CD4-positive, alpha-beta T cell treated with Interleukin-6 for 4 hours (primary cell): Measurements from ENCODE around the gene LMBR1.

Source experiments
- DNase-seq: peaks from one replicate; pipeline ENCODE4 v3.0.0-alpha.2; 2020; ENCODE audit warnings: mixed read lengths

Gene LMBR1

GRCh38 chr7:156793334-156793733, 99.6 kb downstream of the LMBR1 start:
- DNase-seq = no peak

DNA sequence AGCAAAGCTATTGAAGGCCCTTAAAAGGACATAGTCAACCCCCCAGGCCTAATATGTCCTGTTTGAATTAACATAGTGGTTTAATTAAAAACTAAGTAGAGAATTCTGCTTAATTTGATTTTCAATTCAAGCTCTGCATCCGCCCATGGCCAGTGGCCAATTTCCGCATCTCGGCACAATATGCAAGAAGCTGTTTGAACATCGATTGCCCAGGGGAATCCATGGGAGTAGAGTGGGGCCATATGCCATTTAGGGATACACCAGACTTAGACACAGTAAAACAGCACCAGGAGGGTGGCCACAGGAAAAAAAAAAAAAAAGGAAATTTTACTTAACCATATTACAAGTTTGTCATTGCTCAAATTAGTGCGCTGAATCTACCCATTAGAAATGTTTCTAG, 100.4 kb downstream of the LMBR1 start:
- DNase-seq = no peak

DNA sequence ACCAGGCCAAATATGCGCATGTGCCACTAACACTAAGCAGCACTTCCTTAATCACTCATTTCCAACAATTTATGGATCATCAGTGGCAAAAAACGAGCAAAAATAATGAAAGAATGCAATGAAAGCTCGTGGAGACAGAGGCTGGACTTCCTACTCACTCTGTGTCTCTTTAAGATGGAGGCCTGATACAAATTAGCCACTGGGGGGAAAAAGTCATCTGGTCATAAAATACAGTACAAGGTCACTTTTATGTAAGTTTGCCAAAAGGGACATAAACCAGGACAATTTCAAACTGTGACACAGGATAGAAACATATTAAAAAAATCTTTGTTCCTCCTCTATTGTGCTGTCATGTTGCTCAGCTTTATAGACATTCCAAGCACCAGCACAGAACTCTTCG, 101.7 kb downstream of the LMBR1 start:
- no peak for DNase-seq

DNA sequence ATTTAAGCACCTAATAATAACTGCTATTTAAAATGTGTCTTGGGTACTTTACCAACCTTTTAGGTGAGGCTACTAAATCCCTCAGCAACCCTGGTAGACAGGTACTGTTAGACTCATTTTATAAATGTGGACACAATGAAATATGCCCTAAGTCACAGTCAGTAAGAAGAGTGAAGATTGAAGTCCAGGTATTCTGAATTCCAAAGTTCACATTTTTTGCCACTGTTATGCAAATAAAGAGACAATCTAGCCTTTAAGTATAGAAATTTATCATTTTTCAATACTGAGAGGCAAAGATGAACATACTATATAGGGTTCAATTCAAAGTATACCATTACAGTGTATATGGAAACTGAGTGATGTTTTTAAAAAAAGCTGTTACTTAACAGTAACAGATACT, 102.7 kb downstream of the LMBR1 start:
- no peak for DNase-seq

- DNase-seq = no peak
Observed at GRCh38 chr7:156785998-156786543, 106.9 kb downstream of the LMBR1 start.

DNA sequence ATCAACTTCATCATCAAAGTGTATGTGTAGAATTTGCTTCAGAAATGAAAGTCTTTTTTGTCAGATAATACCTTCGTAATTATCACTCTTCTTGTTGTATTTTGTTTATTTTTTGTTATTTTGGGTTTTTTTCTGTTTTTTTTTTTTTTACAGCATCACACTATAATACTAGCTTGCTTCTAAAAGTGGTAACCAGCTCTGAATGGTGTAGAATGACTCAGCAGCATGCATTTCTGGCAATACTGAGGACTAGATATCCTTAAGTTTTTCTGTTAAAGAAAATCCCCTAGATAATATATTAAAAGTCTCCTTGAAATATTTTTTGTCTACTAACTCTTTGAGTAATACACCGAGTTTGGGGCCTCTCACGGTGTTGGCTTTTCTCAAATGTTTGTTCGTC, 109.1 kb downstream of the LMBR1 start:
- DNase-seq = no peak

GRCh38 chr7:156781972-156782371, 111.0 kb downstream of the LMBR1 start:
- DNase-seq = no peak

DNA sequence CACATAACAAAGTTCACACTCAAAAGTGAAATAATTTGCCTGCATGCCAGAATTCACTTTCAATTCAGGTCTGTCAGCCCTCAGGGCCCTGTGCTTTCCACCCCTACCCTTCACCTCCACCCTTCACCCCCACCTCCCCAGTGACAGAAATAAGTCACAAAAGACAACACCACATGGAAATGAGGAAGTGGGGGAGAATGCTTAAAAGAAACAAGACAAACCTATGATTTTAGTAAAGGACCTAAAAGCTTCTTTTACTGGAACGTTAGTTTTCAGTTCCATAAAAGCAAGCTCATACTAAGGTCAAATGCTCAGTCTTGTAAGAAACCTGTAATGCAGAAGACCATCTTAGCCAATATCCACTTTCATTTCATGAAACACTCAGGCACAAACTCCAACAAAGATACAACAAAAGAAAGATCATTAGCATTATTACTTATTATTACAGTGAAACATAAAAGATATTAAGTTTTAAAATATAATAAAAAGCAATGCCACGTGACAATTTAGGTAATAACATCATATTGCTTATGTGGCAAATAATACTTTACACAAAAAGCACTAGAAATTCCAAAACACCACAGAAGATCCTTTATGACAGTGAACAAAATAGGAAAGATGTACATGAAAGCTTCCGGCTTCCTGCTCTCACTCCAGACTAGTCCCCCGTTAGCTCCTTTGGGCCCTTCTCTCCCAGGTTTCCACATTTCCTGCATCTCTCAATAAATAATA, 112.1 kb downstream of the LMBR1 start:
- no peak for DNase-seq

- DNase-seq = no peak
Observed at GRCh38 chr7:156778668-156779067, 114.3 kb downstream of the LMBR1 start.

DNA sequence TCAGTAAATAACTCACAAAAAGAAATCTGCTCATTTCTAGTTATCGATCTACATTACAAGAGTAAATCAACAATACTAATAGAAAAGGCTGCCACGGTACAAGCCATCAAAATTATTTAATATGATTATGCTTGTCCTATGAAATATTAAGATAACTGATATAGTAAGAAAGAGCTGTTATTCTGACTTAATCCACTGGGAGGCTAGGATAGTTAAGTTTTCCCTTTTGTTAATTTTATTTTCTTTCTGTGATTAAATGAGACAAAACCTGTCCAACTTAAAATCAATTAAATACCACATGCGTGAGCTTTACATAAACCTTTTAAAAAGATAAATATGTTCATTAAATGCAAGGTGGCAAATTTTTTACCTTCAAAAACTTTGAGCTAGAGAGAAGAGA, 114.8 kb downstream of the LMBR1 start:
- DNase-seq = no peak

DNA sequence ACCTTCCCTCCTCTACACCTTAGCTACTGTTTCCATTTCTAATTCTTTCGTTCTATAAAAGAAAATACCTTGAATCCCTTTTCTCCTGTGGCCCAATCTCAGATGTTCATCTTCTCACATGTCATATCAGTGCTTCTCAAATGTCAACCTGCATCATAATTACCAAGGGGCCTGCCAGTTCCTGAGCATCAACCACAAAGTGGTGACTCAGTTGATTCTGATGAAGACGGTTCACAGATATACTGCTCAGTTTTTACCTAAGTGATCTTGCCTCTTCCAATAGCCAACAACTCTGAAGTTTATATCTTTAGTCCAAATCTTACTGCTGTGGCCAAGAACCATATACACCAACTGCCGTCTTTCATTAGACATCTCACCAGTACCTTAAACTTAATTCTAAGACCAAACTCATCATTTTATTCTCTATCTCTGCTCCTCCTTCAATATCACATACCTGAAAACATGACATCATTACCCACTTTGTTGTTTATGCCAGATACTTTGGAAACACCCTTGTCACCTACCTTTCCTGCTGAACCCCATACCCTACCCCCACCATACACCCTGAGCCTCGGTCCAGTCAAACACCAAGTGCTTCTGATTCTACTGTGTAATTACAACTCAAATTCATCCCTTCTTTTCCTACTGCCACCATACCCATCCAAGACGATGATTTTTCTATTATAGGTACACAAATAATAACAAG, 115.5 kb downstream of the LMBR1 start:
- DNase-seq = no peak

DNA sequence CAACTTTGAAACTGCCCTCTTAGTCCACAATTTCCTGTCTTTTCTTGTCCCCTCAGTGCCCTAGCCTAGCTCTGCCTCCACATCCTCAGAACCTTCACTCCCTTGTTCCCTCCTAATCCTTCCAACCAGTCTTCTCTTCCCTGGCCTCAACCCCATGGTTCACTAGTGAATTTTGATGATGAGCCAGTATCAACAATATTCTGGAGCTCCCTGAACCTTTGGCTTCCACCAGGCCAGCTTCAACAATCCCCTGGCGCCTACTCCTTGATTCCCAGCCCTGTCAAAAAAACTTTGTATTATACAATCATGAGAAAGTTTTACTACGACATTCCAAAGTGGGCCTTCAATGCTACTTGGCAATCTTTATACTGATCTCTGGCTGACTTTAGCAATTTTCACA, 116.5 kb downstream of the LMBR1 start:
- DNase-seq = no peak

- no peak for DNase-seq
Observed at GRCh38 chr7:156773966-156774365, 119.0 kb downstream of the LMBR1 start.

DNA sequence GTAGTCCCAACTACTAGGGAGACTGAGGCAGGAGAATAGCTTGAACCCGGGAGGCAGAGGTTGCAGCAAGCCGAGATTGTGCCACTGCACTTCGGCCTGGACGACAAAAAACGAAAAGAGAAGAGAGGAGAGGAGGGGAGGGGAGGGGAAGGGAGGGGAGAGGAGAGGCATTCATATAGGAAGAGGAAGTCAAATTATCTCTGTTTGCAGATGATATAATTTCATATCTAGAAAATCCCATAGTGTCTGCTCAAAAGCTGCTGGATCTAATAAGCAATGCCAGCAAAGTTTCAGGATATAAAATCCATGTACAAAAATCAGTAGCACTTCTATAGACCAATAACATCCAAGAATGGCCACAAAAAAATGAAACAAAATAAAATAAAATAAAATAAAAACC, 120.3 kb downstream of the LMBR1 start:
- DNase-seq = no peak

GRCh38 chr7:156768698-156769472, 124.1 kb downstream of the LMBR1 start:
- DNase-seq = no peak

GRCh38 chr7:156766666-156767065, 126.3 kb downstream of the LMBR1 start:
- DNase-seq = no peak

GRCh38 chr7:156765901-156766656, 126.9 kb downstream of the LMBR1 start:
- DNase-seq = no peak

- no peak for DNase-seq
Observed at GRCh38 chr7:156764766-156765165, 128.2 kb downstream of the LMBR1 start.

DNA sequence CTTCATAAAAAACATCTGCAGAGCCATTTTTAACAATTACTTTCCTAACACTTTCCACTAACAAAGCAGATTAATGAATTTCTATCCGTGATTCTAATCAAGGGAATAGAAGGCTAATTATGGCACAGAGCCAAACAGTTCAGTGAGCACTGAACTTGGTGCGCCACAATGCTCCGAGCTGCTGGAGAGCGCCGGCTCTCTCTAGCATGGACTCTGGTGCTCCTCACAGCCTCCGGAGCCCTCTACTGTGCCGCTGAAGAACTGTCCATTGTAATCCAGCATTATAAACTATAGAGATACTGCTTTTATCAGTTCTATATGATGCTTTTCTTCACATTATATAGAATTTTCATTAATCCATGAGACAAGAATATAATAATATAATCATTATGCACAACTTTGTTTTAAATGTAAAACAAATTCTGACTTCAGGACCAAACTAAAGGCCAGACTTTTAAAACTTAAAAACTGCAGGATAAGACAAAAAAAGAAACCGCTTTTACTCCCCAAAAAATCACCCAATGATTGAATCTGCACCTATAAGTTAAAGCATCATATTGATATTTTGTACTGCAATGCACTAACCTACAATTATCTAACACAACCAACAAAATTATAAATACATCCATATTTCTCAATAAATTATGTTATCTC, 128.8 kb downstream of the LMBR1 start:
- no peak for DNase-seq

DNA sequence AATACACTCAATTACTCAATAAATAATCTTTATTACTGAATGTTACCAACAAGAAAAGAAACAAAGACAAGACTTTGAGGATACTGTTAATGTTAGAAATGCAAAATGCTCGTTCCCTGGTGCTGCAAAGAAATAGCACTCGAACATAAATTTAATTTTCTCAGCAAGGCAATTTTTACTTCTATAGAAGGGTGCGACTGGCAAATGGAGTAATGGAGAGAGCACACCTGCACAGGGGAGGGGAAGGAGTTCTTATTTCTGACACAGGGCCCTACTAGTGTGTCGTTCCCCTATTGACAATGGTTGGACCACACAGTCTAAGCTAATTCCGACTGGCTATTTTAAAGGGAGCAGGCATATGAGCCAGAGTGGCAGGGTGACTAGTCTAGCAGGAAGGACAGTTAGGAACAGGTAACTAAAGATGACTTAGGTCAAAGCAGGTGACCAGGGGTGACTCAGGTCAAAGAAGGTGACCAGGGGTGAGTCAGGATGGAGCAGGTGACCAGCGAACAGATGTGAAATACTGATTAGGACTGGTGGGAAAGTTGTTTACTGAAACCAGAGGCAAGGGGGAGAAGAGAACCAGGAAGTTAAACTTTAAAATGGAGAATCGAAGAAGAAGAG, 133.3 kb downstream of the LMBR1 start:
- DNase-seq = no peak

DNA sequence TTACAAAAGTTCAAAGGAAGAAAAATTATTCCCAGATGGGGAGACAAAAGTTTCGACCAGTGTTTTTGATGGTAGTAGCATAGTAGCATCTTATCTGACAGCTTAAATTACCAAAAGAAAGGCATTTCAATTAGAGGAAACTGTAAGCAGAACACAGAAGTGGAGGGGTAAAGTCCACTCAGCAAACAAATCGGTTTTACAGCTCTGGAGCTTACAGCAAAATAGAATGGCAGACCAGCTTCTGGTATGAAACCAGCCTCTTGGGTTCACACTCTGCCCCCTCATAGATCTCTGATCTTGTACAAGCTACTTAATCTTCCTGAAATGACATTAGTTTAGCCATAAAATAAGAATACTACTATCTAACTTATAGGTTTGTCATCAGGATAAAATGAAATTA, 133.8 kb downstream of the LMBR1 start:
- no peak for DNase-seq

DNA sequence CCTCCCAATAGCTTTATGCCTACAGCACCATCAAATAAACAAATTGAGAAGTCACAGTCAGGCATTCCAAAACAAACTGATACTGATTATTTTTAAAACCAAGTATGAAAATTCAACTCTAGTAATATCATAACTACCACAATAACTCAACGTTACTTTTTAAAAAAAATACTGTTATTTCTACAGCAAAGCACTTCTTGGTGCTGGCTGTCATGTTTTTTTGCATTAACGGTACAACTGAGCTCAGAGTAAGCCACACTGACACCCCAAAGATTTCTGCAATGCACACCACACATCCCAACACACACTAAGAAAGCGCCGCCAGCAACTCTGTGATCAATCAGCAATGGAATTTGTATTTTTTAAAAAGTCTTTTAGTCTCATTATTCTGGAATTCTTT, 138.8 kb downstream of the LMBR1 start:
- DNase-seq = no peak
